GM21367 (cell line): ENCODE results near the gene DAZAP1.

Experiments used
- ATAC-seq: cut with Tn5 transposase; IDR thresholded peaks from one replicate; pipeline ENCODE4 v1.9.1; 2021; ENCODE audit not compliant: unreplicated experiment

The DAZAP1 gene

GRCh38 chr19:1377176-1377964, 30.0 kb upstream of the DAZAP1 start:
- ATAC-seq = no peak

DNA sequence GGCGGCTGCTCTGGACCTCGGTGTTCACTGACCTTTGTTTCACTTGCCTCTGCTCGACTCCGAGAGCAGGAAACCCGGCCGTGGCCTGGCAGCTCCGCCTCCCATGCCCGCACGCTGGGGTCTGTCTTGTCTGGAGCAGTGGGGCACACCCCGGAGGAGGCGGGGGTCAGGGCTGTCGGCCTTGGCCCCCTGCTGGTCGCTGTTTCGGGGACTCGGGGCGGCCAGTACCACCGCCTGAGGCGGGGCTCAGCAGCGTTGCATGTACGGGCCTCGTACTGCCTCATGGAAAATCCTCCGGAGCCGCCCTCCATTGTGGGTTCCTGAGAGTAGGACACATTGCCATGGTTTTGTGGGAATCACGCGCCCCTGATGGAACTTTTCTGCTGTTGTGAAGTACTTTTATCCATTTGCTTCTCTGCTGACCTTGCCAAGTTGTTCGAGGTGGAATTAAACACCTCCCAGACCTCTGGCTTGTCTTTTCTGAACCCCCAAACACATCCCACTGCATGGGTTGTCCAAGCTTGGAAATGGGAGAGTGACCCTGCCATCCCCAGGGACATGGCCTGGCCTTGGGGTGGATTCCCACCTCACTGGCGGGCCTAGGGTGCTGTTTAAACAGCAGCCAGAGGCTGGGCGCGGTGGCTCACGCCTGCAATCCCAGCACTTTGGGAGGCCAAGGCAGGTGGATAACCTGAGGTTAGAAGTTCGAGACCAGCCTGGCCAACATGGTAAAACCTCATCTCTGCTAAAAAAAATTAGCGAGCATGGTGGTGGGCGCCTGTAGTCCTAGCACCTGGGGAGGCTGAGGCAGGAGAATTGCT, 29.2 kb upstream of the DAZAP1 start:
- ATAC-seq = no peak

DNA sequence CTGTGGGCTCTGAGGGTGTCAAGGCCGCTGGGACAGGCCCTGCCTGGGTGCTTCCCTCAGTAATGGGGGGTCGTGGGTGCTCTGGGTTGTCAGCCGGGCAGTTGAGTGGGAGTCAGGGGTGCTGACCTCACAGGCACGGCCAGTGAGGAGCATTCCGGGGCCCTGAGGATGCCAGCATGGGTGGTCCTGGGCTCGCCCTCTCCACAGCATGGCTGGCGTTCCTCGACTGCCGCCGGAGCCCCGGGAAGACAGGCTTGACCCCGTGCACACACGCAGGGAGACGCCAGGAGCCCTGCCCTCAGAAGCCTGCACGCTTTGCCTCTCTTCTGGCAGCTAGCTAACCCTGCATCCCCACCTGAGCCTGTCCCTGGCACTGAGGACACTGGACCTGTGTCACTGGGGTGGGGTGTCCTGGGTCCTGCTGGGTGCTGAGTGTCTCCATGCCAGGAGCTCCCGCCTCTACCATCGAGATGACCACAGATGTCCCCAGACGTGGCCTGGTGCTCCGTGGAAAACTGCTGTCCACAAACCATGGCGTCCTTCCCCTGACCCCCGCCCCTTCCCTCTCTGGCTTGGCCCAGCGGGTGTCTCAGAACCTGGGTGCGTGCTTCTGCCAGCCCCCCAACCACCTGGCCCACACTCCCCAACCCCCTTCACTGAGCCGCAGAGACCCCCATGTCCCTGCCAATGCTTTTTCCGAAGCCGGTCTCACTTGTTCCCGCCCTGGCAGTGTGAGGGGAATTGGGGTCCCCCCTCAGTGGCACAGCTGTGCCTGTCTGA, 28.1 kb upstream of the DAZAP1 start:
- ATAC-seq = no peak

- ATAC-seq = no peak
These were observed 27.4 kb upstream of the DAZAP1 start for GRCh38 chr19:1379961-1380489.

GRCh38 chr19:1382250-1382649, 25.1 kb upstream of the DAZAP1 start:
- ATAC-seq = no peak

GRCh38 chr19:1383017-1383311, 24.4 kb upstream of the DAZAP1 start:
- ATAC-seq = no peak

DNA sequence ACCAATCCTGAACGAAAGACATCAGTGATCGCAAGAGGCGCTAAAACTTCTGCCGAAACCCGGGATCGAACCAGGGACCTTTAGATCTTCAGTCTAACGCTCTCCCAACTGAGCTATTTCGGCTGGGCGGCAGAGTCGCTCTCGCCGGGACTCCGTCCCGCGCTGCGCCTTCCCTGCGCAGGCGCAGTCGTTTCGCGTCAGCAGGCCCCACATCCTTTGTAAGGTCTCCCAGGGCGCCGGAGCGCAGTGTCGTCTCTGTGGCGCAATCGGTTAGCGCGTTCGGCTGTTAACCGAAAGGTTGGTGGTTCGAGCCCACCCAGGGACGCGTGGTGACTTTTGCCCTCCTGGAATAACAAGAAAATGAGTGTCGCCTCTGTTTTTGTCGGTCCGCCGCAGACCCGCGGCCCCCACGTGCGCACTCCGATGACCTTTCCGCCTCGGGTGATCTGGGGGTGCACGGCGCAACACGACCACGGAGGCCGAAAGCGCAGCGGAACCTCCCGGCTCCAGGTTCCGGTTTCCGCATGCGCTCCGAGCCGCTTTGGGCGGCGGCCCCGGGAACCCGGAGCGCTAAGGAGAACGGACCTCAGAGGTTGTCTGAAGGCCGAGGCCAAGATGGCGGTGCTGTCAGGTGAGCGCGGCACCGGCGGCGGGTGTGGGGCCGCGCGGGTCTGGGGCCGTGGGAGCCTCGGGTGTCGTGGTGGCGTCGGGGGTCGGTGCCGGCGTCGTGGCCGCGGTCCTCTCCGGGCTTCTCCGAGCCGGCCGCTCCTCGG, 23.9 kb upstream of the DAZAP1 start, which contains the start of gene NDUFS7:
TSS of gene NDUFS7 (plus strand) at position 596 of the 773 bp plus-strand sequence. CDS start at position 616, 20 bp downstream.
- peak; percentile 50 for ATAC-seq

GRCh38 chr19:1384085-1384462, 23.3 kb upstream of the DAZAP1 start:
- no peak for ATAC-seq

DNA sequence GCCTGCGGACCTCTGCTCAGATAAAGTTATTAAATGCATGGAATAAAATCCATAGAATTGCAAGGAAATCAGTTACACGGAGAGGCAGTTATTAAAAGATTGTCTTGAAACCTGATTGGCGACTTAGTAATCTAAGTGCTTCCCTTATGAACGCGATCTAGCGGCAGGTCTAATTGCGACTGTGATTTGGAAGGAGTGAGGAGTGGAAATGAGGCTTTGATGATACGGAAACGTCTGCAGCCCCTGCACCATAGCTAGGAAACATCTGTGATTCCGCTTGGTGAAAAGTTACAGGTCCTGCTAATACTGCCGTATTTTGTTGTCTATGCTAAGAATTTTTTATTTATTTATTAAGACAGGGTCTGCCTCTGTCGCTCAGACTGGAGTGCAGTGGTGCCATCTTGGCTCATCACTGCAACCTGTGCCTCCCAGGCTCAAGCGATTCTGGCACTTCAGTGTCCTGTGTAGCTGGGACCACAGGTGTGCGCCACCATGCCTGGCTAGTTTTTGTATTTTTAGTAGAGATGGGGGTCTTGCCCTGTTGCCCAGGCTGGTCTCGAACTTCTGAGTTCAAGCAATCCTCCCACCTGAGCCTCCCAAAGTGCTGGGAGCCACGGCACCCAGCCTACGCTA, 22.8 kb upstream of the DAZAP1 start:
- no peak for ATAC-seq

DNA sequence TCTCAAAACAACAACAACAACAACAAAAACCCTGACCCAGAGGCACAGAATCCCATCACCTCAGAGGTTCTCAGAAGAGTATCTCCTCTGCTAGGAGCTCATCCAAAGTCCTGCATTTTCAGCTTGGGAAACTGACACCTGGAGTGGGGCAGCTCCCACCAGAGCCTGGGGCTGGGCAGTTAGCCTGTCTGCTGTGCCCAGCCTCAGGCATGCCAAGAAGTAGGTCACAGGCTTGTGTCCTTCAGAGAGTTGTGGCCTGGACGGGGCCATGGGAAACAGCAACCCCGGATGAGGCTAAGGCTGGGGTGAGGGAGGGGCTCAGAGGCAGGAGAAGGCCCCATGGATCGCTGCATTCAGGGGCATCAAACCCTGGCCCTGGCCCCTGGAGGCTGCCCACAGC, 21.6 kb upstream of the DAZAP1 start:
- ATAC-seq = no peak

- no peak for ATAC-seq
These were observed 20.3 kb upstream of the DAZAP1 start for GRCh38 chr19:1386945-1387683.

GRCh38 chr19:1387684-1388636, 19.4 kb upstream of the DAZAP1 start:
- ATAC-seq = no peak

DNA sequence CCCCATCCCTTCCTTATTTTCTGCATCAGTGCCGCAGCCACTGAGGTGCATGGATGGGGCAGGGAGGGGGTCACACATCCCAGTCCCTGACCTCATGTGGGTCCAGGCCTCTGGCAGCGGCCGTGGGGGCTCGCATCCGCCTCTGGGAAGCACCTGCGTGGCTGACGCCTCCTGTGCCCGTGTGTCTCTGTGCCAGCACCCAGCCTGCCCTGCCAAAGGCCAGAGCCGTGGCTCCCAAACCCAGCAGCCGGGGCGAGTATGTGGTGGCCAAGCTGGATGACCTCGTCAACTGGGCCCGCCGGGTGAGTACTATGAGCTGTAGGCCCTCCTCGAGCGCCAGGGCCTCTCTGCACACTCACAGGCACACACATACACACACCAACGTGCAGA, 18.8 kb upstream of the DAZAP1 start:
- no peak for ATAC-seq

GRCh38 chr19:1389033-1389940, 18.1 kb upstream of the DAZAP1 start:
- no peak for ATAC-seq

DNA sequence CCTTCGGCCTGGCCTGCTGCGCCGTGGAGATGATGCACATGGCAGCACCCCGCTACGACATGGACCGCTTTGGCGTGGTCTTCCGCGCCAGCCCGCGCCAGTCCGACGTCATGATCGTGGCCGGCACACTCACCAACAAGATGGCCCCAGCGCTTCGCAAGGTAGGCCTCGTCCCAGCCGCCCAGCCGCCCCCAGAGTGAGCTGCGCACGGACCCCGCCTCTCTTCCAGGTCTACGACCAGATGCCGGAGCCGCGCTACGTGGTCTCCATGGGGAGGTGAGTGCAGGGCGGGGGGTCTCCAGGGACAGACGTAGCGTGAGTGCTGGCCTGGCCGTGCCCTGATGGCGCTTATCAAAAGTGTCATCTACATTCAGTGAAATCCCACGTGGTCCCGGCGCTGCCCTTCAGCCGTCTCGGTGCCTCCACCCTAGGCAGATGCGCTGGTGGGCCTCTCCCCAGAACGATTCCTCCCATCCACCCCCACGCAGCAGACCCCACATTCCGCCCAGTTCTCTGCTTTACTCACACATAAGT, 16.4 kb upstream of the DAZAP1 start:
- ATAC-seq = no peak

- no peak for ATAC-seq
These were observed 15.0 kb upstream of the DAZAP1 start for GRCh38 chr19:1392407-1392806.

DNA sequence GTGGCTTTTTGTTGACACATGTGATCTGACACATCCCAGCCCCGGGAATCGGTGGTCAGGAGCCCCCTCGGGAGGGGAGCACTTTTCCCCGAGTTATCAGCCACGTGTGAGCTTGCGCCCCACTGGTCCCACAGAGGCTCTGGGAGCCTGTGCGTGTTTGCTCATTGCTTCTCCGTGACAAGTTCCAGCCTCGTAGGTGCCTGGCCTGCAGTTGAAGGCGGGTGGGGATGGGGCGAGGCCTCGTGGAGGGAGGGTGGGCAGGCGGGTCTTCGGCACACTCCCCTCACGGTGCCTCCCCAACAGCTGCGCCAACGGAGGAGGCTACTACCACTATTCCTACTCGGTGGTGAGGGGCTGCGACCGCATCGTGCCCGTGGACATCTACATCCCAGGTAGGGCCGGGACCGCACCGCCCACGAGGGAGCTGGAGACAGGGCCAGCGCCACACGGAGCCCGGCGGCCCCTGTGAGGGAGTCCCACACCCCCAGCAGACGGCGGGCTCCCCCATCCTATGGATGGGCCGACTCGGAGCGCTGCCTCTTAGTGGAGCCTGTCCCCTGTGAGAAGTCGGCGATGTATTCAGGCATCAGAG, 14.4 kb upstream of the DAZAP1 start:
- ATAC-seq = no peak
